GM21390 (cell line): ENCODE measurements around the gene RASA3.

Experiments
- ATAC-seq: cut with Tn5 transposase; IDR thresholded peaks from one replicate; pipeline ENCODE4 v1.9.1; 2021; ENCODE audit not compliant: unreplicated experiment

The RASA3 gene

DNA sequence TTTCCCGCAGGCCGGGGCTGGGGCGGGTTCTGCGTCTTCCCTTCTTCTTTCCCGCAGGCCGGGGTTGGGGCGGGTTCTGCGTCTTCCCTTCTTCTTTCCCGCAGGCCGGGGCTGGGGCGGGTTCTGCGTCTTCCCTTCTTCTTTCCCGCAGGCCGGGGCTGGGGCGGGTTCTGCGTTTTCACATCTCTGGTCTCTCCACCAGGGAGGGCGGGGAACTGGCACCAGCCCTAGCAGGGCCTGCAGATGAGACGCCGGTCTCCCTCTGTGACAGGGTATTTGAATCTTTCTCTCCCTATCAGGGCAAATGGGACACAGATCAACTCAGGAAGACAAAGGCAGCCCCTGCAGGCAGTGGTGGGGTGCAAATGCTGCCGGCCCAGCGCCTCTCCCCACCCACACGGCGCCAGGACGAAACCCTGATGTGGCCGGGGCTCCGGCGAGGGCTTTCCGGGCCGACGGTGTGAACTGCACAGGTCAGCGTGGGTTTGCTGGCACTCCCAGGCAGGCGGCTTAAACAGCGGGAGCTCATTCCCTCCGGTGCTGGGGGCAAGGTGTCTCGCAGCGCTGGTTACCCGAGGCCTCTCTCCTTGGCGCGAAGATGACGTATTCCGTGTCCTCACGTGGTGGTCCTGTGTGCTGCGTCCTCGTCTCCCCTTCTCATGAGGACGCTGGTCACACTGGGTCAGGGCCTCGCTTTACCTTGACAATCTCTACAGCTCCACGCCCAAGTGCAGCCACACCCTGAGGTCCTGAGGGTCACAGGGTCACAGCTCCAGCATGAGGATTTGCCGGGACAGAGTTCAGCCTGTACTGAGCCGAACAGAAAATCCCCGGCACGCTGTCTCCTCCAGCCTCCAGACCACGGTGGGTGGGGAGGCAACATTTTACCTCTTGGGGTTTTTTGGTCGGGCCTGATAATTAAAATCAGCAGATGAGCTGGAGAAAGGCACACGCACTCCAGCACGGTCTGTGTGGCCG is 157.8 kb downstream of the RASA3 start:
- no peak for ATAC-seq

DNA sequence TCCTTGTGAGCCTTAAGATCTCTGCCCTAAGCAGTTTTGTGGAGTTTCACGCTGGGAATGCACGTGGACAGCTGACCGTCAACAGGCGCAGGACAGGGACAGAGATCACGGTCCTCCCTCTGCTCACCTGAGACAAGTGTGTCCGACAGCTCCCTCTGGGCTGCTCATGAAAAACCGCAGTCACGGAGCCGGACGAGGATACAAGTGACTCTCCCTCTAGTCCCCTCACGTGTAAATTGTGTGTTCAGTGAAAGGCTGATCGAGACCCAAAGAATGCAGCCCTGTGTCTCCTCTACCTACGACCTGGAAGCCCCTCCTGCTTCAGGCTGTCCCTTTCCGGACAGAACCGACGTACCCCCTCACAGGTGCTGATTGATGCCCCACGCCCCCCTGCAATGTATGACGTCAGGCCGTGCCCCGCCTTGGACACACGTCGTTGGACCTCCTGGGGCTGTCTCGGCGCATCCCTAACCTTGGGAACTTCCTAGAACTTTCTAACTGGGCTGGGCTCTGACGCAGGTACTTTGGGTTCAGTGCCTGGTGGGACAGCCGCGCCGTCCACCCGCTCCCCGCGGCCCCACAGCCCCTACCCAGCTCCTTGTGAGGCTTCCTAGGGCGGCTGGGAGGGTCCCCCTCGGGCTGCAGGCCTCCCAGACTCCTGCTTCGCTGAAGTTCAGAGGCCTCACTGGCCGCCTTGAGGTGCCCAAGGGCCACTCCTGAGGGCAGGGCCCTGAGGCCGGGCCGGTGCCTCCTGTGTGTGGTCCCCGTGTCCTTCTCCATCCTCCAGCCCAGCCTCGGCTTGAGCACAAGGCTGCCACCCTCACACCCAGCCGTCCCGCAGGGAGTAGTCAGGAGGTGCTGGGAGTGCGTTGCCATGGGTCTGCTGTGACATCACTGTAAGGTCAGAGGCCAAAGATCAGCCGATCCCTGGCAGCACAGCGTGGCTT is 158.9 kb downstream of the RASA3 start, which contains the start of gene C13orf46:
TSS of gene C13orf46 (minus strand) at position 859 of the 947 bp plus-strand sequence. CDS start at position 780, 79 bp downstream.
- no peak for ATAC-seq

DNA sequence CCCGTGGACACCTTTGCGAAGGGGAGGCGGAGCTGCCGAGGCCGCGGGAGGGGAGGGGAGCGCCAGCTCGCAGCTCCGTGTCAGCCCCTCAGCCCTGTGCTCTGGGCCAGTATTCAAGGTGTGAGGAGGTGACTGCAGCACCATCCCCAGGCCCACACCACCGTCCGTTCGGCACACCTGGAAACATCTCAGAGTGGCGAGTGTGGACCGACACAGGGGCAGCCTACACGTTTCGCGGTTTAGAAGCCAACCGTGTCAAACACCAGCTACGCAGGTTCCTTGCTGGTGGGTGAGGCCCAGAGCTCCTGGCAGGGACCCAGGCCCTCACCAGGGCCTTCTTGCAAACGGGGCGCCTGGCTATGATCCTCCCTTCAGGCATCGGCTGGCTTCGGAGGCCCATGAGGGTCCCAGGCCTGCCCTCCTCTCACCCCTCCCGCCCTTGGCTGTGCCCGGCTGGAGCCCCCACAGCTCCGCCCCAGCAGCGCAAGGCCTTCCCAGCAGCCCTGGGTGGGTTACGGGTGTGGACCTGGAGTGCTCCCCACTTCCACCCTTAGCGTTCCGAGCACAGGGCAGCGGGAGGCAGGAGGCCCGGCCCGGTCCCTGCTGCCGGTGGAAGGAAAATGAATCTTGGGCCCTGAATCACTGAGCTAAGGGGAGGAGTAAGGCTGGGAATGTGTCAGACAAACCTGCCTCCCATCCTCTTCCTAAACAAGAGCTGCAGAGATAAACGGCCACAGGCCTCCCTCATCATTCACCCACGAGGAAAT is 159.8 kb downstream of the RASA3 start:
- no peak for ATAC-seq

DNA sequence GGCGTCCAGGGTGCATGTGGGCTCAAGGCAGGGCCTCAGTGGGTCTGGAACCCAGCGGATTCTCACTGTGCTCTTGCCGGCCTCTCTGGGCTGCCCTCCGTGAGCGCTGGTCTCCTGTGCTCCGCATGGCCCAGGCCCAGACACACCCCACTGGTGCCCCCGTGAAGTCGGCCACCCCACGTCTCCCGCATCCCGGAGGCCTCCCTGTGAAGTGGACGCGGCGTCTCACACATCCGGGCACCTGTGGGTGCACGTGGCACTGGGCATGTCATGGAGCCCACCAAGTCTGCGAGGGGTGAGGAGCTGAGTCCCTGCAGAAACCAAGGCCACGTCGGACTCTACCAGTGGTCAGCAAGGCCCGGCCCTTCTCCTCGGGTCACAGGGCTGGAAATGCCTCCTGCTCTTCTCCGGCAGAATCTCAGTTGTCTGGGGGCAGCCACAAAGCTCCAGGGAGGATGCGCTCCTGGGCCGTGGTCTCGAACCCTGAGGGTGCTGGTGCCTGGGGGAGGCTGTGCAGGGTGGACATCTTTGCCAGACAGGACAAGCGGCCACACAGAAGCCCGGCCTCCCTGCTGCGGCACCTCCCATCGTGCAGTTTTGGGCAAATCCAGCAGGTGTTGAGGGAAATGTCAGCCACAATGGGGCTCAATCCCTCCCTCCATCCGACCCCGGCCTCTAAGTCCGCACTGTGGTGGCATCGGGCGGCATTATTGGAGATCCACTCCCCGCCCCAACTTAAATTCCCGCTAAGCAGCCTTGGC is 160.8 kb downstream of the RASA3 start:
- ATAC-seq, result no peak

DNA sequence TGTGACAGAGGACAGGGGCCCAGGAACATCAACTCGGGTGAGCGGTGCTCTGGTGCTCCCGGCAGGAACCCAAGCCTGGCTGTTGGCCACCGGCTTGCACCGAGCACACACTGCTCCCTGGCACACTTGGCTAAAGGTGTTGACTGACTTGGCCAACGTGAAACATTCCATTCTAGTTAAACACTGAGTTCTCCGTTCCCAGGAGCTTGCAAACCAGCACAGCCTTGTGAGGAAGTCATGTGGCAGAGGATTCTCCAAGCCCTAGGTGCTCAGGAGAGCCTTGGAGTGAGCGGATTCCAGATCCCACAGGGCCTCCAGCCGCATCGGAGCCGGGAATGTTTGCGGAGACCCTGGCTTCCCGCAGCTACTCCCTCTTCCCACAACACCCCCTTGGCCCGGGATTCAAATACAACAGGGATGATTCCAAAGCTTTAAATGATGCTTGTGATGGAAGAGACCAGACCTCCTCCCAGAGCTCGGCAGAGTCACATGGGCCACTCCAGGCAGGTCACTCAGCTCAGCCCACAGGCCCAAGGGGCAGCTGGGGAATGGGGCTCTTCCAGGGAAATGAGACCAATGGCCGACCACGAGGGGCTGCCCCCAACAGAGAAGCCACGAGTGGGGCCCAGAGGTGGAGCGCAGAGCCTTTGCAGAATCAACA is 161.5 kb downstream of the RASA3 start:
- no peak for ATAC-seq

DNA sequence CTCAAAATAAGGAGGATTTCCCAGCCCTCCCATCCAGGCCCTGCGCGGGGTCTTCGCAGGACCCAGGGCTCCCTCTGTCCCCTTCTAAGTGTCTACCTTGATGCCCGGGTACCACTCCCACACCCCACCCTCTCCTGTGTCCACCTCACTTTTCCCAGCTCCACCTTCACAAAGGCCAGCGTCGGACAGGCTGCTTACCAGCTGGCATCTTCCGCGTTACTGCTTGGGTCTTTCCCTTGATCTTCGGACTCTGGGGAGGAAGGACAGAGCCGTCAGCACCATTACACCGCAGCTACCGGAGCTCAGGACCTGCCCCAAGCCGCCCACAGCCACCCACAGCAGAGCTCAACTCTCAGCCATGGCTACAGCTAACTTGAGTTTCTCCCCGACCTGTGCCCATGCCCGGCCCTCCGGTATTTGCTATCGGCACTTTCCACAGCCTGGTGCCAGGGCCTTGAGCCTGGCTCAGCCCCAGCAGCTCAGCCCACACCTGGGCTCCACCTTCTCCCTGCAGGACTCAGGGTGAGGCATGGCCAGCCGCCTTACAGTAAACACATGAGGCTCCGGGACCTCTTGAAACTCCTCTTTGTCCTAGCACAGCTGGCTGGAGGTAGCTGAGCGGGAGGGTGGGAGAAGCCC is 162.3 kb downstream of the RASA3 start:
- no peak for ATAC-seq

DNA sequence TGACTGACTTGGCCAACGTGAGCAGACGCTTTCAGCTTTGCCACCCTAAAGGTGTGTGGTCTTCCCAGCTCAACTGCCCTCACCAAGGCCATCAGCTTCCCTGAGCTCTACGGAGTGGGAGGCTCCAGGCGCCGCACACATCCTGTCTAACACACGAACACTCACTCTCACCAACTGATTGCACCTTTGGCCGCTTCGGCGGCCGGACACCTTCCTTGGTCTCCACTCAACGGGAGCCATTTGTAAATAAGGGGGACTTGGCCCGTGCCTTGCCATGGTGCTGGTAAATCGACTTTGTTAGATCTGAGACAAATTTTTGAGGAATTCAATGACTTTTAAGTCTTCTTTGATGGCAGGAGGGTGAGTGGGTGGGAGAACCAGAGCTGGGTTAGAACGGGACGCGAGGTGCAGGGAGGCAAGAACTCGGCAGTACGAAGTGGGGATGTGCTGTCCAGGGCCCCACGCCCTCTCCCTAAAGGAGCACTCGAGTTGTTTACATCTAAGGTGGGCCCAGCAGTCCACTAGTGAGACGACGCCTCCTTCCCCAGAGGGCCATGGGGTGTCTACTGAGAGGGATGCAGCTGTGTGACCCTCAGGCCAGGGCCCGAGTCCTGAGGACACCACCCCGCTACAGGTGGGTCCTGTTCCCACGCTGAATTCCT is 163.0 kb downstream of the RASA3 start:
- ATAC-seq, result no peak

DNA sequence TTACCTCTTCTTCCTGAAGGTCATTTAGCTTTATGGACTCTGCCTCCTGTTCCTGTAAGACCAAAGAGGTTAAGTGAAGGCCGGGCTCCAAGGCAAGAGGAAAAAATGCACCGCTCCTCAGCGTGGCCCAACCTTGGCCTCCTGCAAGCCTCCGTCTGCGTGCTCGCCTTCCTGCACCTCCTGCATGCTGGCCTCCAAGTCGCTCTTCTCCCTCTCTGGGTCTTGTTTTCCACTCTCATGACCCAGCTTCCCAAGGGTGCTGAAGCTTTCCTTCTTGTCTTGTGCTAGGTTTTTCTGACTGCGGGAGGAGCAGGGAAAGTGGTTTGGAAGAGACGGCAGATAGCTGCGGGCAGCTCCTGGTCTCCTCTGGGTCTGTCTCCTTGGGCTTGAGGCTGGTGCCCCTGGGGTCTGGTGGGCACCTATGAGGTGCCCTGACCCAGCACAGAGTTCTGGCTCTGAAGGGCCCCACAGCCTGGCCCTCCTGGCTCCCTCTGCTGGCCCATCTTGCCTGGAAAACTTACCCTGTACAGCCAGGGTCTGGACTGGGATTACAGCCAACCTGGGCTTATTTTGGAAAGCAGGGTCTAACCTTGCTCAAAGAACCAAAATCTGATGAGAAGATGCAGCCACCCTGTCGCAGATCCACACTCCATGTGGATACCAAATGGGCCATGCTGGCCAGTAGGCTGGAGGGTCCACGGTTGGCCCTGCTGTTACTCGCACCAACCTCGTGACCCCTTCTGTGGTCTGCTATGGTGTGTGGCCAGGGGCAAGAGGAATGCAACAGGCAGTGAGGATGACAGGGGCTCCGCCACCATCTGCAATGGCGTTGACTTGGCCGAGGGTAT is 163.7 kb downstream of the RASA3 start:
- no peak for ATAC-seq

DNA sequence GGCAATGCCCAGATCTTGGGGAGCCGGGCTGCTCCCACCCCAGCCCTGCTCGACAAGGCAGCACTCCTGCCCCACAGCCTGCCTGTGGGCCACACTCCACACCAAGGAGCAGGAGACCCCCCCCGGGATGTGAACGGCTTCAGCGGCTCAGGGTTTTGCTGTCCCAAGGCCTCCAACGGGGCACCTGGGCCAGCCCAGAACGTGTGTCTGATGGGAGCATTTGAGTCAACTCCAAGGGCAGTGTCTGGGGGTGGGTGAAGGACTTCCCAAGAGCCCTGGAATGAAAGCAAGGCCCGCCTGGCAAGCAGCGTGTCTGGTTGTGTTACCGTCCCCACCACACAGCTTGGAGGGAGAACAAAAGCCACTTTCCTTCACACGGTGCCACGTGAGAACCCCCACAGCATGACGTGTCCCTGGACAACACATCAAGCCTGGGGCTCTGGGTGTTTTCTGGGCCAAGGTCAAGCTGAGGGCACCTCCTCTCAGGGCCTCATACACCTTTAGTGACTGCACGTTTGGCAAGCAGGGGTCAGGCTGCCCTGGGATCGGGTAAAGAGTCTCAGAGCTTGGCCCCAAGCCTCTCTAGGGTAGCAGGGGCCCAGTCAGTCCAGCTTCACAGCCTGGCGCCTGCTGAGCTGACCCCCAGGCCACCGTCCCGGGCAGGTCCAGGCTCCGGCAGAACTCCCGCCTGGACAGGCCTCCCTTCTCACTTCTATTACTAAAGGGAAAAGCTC is 164.5 kb downstream of the RASA3 start:
- ATAC-seq, result no peak

DNA sequence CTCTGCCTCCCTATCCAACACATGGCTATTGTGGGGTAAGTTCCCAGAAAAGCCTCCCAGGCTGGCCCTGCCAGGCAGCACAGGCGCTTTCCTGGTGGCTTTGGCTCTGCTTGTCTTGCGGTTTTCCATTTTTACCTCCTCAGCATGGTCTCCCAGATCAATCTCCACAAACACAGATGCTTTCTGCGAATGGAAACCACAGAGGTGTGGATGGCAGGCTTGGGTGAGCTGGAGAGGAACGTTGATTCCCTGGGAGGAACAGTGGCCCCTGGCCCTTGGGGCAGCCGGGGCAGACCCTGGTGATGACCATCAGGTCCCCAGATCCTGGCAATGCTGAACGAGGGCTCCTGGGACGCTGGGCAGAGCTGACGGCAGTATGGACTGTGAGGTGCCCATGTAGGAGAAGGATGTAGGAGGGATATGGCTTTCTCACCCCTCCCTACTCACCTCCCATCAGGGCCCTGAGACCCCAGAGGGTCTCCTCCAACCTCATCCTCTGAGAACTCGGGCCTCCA is 165.2 kb downstream of the RASA3 start:
- ATAC-seq, result no peak

GRCh38 chr13:113965968-113966884 is 166.2 kb downstream of the RASA3 start:
- ATAC-seq, result no peak

- no peak for ATAC-seq
Measured at GRCh38 chr13:113965383-113965874, 167.0 kb downstream of the RASA3 start.

GRCh38 chr13:113964251-113964995 is 168.0 kb downstream of the RASA3 start:
- no peak for ATAC-seq

- no peak for ATAC-seq
Measured at GRCh38 chr13:113963376-113963775, 169.0 kb downstream of the RASA3 start.

GRCh38 chr13:113962975-113963374 is 169.4 kb downstream of the RASA3 start:
- ATAC-seq, result no peak
